Epithelial cell of proximal tubule (primary cell): Measurements from ENCODE around the gene TMIE. TPM values are rescaled to one million over a fixed set of nuclear protein-coding genes. Genes with fewer than 3 reads are reported as not detected.
A peak's percentile ranks its signal among the peaks of the same experiment; 100 is the strongest.

Experiments
- DNase-seq: peaks from one replicate; pipeline ENCODE4 v3.0.0-alpha.2; 2011; ENCODE audit warnings: low read depth
- H3K4me3 ChIP-seq: 2 replicates; pipeline ENCODE4 v1.5.1; 2011; ENCODE audit warnings: low read depth, mild to moderate bottlenecking, low read length
- CTCF ChIP-seq: conservative IDR thresholded peaks from 2 replicates; pipeline ENCODE4 v1.5.1; 2012; ENCODE audit warnings: low read depth, mild to moderate bottlenecking, low read length
- total RNA-seq: library from RNA; depleted of rRNA; stranded (reverse); fragments of >200 nt; gene quantifications from 2 replicates; pipeline ENCODE4 v1.2.3, GENCODE V29; 2015

TMIE gene
- total RNA-seq, 1 donor from 2014 or later, result not detected

GRCh38 chr3:46661776-46662766 is 39.1 kb upstream of the TMIE start:
- DNase-seq, result no peak
- TF ChIP-seq CTCF, result no peak
- no peak overlapping the region for H3K4me3 ChIP-seq

DNA sequence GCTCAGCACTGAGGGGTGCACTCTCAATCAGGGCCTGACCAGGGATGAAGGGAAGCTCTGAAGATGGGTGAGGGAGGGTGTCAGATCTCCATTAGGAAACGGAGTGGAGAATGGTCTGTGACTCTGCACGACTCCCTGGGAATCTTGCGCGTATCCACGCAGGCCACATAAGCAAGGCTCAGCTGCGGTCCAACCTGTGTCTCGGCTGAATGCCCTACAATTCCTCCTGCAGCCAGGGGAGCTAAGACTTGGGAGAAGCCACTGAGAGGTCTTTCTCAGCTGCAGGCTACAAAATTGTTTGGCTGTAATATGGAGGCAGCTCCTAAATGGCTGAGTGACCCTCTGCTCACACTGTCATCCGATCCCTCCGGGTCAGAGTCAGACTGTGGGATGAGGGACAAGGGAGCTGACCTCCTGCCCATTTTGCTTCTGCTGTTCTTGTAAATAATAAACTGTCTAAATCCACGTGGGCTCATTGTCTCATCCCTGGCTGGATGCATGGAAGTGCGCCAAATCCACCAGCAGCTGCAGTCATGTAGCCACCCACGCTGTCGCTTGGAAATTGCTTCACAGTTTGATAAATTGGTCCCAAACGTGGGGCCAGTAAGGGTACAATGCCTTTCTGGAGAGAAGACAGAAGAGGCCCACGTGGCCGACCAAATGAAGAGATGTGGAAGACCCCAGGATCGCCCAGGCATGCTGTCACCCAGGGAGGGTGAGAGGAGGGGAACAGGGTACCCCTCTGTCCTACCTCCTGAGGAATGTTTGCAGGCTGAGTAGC is 38.2 kb upstream of the TMIE start:
- peak; percentile 9 for DNase-seq
- TF ChIP-seq CTCF, result no peak
- no peak overlapping the region for H3K4me3 ChIP-seq

GRCh38 chr3:46663591-46664135 is 37.5 kb upstream of the TMIE start:
- TF ChIP-seq CTCF, result peak; percentile 45
- DNase-seq, result no peak
- H3K4me3 ChIP-seq, result no peak overlapping the region

DNA sequence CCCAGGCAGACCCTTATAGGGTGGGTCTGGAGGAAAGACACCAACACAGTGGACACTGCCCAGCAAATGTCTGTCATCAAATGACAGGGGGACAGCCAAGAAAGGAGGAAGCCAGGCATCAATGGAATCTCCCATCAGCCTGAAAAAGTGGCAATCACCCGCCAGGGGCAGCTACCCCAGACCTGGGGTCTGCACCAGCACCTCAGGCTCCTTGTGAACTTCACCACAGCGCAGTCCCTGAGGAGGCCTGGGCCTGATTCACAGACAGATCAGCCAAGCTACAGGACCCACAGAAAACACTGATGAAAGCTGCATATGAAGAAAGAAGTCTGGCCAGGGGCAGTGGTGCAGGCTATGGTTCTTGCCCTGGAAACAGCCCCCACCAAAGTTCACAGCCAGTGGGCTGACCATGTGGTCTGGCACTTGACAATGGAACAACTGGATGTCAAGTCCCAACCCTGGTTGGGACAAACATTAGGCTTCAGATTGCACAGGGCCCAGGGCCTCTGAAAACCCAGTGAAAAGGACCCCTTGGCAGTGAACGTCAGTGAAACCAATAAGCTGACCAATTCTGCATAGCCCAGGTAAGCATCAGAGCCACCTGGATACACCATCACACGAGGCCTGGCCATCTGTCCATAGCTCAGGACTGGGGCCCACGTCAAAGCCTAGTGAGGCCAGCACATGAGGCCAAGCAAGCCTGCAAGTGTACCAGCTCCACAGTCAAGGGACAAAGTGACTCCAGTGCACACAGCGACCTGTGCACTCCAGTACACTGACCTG is 36.8 kb upstream of the TMIE start:
- no peak for TF ChIP-seq CTCF

DNA sequence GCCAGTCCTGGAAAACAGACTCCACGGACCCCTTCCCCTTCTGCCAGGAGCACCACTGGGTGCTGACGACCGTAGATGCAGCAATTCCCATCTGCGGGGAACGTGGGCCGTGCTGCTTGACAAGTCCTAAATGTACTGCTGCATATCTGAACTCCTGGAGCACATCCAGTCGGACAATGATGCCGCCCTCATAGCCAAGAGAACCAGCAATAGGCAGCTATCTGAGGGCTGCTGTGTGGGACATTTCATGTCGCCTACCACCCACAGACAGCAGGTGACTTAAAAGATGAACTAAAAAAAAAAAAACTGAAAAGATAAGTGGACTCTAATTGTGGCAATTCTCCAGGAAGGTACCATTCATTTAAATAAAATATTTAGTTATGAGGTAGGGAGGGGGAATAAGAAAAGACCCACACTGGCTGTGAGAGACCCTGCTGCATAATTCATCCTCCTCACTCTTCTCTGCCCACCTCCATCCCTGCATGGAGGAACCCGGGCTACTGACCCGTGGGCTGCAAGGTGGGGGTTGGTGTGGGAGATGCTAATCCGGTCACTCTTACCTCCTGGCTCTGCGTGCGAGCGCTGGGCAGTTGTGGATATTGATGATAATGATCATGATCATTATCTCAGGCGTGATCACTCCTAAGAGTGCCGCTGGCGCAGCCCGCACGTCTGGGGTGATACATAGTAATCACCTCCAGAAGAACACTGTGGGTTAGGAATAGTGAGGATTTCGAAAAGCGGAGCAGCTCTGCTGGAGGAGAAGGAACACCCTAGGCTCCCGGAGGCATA is 36.0 kb upstream of the TMIE start:
- H3K4me3 ChIP-seq, result no peak overlapping the region
- TF ChIP-seq CTCF, result no peak
- no peak for DNase-seq

More for the DNA sequence above, 36.8 kb upstream of the TMIE start:
- no peak for DNase-seq
- no peak overlapping the region for H3K4me3 ChIP-seq
